HG02571 (cell line): Measurements from ENCODE around the gene TTC16.

Source experiments
- ATAC-seq: cut with Tn5 transposase; IDR thresholded peaks from one replicate; pipeline ENCODE4 v1.9.1; 2021; ENCODE audit warnings: mild to moderate bottlenecking, moderate library complexity; ENCODE audit not compliant: unreplicated experiment

TTC16 gene, protein sequence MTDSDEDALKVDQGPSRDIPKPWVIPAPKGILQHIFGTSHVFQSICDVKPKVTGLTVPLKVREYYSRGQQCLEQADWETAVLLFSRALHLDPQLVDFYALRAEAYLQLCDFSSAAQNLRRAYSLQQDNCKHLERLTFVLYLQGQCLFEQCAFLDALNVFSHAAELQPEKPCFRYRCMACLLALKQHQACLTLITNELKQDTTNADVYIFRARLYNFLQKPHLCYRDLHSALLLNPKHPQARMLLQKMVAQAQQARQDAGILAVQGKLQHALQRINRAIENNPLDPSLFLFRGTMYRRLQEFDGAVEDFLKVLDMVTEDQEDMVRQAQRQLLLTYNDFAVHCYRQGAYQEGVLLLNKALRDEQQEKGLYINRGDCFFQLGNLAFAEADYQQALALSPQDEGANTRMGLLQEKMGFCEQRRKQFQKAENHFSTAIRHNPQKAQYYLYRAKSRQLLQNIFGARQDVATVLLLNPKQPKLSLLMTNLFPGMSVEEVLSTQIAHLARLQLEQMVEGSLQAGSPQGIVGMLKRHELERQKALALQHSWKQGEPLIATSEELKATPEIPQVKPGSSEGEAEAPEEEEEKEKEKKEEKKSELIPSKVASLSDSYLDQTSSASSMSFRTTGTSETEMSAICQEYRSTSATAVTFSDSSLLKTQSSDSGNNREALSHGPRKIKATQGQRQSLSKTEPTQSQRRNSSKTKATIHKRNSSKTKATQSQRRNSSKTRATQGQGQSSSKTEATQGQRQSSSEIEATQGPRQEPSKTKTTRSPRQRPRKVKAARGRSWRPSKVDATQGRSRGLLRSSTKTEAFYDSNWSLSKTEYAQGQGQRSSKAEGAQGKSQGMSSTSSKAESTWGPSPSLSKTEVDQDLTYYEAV

DNA sequence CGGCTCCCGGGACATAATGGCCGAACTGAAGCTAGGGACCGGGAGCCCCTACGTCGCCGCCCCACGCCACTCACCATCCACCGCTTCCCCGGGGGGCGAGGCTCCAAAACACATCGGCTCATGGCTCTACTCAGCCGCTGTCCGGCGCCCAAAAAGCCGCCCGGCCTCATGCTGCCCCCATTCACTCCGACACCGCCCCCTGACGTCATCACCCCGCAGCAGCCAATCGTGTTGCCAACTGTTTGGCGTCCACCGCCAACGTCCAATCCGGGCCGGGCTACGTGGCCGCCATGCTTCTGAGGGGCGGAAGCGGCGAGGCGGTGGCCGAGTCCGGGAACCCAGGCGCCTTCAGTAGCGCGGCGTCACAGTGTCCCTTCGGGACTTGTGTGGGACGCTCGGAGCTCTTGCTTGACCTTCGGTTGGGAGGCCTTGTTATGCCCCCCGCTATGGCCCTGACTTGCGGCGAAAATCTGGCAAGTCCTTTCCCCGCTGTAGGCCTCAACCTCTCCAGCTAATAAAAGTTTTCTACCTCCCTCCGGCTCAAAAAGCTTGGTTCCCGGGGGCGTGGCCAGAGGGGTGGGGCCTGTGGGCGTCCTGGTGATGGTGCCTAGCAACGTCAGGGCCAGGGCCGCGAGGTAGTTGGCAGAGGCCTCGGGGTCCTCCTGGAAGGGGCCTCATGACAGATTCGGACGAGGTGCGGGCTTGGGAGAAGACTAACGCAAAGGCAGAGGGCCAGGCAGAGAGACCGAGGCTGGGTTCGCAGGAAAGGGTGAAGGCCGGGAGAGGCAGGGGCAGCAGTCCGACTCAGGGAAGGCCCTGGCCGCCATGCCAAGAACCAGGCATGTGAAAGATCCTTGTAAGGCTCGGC, at the start of gene TTC16, which contains the start of gene PTRH1:
TTC16 (plus strand) TSS at position 610 of the 868 bp plus-strand sequence; CDS start at position 677, 67 bp downstream.
PTRH1 (minus strand) TSS at position 194 of the 868 bp plus-strand sequence; CDS start at position 170, 24 bp downstream.
- ATAC-seq: peak; percentile 87

DNA sequence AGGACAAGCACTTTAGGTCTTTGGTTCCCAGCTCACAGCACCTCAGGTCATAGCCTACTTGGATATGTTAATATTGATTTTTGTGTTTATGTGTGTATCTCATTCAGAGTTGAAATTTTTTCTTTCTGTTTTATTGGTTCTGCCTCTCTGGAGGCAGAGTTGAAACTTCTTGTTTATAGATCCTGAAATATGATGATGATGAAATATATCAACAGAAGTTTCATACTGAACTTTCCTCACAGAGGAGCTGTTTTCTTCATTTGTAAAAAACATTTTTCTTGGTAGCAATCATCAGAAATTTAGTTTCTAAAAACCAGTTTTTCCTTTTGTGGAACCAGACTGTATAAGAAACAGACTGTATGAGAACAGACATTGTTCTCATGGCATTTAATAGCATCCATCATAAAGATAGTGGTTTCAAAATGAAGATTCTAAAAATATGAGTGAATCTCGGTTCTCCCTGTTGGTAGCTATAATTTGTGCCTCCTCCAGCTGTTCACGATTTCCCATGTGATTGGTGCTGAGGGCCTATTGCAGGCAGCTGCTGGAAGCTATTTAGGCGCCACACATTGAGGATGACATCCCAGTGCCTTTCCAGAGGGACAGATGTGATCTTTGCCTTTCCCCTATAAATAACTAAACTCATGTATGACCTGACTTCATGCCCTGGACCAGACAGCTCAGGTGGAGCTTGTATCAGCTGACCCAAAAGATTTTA, 48.6 kb upstream of the TTC16 start:
- no peak for ATAC-seq

DNA sequence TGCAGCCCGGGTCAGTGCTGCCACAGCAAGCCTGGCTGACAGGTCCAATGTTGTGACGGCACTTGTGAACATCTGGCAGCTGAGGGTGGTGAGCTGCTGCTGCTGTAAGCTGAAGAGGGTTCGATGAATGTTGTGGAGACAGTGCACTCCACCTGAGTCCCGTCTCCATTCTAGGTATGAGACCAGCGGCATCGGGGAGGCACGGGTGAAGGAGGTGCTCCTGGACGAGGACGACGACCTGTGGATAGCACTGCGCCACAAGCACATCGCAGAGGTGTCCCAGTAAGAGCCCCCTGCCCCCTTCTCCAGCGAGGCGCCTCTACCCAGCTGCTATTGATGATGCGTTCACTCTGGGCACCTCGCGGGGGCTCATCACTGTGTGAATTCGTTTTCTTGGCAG, 48.0 kb upstream of the TTC16 start:
- no peak for ATAC-seq

DNA sequence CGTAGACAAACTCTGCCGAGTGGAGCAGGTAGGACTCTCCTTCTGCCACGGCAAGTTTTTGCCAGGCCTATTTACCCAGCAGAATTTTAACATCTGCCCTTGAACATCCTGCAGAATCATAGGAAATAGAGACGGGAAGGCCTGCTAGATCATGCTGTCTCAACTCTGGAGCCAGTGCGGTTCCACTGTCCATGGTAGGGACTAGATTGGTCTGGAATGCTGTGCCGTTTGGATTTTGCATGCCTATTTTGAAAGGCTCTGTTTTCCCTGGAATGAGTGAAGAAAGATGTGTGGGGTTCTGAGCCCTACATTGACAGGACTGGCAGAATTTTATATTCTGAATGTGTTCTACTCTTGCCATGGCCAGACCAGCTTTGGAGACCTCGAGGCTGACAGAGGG, 42.6 kb upstream of the TTC16 start:
- no peak for ATAC-seq

DNA sequence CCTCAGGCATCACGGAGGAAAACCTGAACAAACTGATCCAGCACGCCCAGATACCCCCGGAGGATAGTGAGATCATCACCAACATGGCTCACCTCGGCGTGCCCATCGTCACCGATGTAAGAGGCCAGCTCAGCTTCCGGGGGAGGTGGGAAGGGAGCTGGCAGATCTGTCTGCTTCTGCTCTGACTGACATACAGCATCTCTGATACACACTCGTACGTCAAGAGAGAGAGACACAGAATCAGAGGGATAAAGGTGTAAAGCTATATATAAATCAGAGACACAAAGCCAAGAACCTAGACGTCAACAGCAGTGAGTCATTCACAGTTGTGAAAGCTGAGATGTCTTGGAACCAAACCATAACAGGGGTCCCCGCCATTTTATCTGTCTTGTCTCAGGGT, 39.2 kb upstream of the TTC16 start:
- no peak for ATAC-seq

DNA sequence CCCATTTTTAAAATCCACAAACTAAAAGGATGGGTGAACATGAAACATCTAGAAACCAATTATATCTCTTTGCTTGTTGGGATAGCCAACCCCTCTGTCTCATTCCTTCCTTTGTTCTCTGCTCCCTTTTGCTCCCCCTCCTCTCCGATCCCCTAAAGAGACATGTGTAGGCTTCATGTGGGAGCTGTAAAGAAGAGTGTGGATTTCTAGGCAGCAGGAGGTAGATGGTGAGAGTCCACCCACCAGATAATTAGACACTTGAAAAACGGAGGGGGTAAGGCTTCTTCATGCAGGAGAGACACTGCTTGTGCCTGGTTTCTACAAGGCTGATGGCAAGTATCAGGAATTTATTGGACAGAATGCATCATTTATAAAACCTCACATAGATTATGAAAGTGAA, 36.4 kb upstream of the TTC16 start:
- no peak for ATAC-seq

DNA sequence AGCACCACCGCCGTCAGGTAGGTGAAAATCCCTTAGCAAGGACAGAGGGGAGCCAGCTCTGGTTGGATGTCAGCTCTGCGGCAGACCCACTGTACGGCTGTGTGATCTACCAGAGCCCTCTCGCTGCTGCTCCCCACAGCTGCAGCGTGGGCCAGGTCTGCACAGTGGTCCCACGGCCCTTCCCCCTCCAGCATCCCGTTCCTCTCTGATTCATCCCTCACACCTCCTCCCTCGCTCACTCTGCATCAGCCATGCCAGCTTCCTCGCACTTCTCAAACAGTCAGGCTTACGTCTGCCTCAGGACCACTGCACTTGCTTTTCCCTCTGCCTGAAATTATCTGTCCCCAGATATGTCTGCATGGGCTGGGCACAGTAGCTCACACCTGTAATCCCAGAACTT, 35.7 kb upstream of the TTC16 start:
- ATAC-seq: no peak

DNA sequence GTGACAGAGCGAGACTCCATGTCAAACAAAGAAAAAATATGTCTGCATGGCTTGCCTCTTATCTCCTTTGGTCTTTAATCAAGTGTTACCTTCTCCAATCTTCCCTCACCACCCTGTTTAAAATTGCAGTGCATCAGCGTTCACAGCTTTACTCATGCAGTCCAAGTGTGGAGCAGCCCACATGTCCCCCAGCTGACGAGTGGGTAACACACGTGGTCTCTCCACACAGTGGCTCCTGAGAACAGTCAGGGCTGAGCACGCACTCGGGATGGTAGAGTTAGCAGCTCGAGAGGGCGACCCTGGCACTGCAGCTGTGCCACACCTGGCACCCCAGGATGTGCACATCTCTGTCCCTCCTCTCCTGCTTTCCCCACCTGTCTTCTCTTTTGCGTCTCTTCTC, 35.0 kb upstream of the TTC16 start:
- ATAC-seq: no peak

DNA sequence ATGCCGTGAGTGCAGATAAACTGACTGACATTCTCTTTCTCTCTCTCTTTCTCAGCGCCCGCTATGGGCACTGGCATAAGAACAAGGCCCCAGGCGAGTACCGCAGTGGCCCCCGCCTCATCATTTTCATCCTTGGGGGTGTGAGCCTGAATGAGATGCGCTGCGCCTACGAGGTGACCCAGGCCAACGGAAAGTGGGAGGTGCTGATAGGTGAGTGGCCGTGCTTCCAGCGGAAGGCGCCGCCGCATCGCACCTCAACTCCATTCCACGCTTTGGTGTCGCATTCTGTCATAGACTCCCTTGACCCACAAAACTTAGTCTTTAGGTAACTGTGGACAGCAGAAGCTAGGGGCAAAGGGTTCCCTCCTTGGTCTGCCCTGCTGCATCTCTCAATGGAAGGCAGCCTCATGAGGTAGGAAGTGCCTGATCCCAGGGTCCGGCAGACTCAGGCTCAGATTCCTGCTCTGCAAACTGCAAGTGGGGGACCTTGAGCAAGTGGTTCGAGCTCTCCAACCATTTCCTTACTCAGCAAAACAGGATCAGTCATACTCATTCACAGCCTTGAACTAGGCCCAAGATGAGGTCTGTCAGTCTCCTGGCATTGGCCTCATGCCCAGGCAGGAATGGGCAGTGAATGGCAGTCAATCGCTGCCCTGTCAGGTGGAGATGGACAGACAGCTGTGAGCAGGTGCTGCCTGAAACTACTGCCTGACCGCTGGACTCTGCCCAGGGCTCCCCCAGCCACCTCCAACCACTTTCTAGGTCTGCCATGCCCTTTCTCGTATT, 33.3 kb upstream of the TTC16 start:
- no peak for ATAC-seq

DNA sequence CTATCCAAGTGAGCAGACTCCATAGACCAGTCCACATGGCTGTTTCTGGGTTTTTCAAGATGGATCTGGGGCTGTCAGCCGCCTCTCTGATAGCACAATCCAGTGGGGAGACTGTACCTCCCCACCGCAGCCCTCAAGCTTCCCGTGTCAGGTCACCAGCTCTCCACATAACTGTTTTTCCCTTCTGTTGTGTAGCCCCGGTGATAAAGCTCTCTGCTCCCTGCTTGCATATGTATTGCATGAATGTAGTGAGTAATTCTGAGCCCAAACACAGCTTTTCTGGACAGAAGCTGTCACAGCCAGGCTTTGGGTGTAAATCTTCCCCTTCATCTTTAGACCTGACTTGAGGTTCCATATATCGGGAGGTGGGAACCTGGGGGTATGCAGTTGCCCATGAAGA, 32.2 kb upstream of the TTC16 start:
- no peak for ATAC-seq

DNA sequence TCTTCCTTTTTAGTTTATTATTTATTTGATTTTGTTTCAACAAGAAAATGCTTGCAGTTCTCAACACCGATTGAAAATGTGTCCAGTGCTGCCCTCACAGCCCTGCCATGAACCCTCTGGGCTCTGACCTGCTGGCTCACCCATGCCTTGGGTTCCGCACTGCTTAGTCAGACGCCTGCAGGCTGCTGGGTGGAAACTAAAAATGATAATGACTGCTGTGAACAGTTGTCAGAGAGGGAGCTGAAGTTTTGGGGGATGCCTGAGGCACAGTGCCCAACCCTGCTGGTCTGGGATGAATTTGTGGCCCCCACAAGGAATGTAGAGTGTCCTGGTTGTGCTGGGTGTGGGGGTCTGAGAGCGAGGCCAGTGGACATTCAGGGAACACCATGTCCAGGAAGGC, 31.3 kb upstream of the TTC16 start:
- ATAC-seq: no peak

DNA sequence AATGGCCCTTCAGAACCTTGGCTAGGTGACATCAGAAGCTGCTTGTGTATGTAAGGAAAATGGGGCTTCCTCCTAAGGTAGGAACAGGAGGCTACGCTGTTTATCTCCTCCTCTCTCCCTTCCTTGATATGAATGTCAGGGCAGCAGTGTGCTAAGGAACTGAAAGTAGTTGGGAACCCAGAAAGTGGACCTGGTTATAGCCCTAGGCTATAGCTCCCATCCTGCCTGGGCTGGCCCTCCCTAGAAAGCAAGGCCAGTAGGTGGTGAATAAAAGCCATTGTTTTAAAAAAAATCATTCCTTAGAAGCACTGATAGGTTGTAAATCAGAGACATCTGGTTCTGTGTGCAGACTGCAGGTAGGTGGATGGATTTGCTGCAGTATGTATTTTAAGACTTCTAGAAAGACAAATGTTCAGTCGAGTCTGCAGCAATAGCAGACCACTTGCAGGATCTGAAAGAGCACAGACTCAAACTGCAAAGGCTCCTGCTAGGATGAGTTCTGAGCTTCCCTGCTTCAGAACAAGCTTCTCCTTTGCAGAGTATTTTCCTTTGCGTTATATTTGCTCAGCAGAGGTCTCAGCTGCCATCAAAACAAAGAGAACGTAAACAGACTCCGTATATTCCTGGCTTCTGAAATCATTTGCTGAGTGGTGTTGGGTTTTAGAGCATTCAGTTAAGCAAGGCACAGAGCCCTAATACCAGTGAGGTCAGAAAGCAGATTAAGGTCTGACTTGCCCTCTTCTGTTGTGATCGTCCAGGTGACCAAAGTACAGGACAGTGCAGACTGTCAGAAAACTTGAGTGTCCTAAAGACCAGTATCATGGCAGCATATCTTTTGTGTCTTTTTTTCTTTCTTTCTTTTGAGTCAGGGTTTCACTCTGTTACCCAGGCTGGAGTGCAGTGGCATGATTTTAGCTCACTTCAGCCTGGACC, 29.2 kb upstream of the TTC16 start:
- no peak for ATAC-seq

DNA sequence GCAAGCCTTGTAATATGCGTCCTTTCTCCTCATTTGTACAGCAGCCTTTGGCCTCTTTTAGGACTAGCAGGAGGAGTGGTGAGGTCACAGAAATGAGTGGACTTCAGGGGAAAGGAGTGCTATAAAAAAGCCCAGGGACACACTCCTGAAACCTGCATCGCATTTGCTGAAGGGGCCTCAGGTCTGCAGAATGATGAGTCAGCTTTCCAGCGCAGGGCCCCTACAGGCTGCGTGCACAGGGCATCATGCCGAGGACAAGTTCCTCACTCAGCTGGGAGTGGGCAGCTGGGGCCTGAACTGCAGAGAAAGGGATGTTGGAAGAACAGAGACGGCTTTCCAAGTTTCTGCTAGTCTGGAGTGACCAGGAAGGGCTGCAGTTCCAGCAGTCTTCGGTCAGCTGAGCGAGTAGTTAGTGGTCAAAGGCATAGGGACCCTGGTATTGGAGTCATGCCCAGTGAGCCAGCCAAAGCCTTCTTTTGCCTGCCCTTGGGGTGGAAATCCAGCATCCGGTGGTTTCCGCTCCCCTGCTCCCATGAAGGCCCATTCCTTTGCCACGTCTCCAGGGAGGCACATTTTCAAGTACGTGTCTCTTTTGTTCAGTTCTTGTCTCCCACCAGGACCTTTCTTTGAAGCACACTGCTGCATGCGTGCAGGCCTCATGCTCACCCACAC, 26.4 kb upstream of the TTC16 start:
- ATAC-seq: no peak

DNA sequence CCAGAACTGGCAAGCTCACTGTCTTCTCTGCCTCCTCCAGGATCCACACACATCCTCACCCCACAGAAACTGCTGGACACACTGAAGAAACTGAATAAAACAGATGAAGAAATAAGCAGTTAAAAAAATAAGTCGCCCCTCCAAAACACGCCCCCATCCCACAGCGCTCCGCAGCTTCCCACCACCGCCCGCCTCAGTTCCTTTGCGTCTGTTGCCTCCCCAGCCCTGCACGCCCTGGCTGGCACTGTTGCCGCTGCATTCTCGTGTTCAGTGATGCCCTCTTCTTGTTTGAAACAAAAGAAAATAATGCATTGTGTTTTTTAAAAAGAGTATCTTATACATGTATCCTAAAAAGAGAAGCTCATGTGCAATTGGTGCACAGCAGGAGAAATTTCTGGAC, 25.1 kb upstream of the TTC16 start:
- ATAC-seq: no peak

DNA sequence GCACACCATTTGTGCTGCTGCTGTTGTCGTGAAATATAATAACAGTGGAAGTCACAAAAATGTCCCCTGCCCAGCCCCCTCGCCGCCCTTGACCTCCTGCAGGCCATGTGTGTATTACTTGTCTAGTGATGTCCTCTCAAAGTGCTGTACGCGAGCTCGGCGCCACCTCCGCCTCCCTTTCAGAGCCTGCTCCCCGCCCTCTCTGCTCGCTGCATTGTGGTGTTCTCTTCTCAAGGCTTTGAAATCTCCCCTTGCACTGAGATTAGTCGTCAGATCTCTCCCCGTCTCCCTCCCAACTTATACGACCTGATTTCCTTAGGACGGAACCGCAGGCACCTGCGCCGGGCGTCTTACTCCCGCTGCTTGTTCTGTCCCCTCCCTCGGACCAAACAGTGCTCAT, 23.8 kb upstream of the TTC16 start:
- no peak for ATAC-seq

DNA sequence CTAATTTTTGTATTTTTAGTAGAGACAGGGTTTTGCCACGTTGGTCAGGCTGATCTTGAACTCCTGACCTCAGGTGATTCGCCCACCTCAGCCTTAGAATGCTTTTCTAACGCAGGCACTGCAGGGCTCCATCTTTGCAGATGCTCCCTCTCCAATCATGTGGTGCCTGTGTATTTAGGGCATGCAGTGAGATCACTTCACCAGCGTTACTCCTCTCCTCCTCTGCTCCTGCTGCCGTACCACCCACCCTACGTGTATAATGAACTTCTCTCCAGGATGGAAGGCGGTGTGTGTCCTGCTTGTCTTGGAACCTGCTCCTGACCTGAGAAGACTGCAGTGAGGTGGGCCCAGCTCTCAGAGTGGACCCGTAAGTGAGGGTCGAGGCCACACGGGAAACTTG, 22.7 kb upstream of the TTC16 start:
- no peak for ATAC-seq

DNA sequence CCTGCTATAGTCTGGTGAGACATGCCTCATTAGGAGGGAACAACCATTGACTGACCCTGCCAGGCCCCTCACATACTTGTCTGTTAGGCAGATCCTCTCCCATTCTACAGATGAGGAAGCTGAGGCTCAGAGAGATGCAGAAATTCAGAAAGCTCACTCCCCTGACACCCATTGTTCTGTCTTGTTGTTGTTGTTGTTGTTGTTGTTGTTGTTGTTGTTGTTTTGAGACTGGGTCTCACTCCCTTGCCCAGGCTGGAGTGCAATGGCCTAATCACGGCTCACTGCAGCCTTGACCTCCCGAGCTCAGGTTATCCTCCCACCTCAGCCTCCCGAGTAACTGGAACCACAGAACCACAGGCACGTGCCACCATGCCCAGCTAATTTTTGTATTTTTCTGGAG, 22.2 kb upstream of the TTC16 start:
- no peak for ATAC-seq
